Sigmoid colon (tissue), 7 donors: ENCODE results near the gene LRRFIP2. TPM values are rescaled to one million over a fixed set of nuclear protein-coding genes. Genes with fewer than 3 reads are reported as not detected.

Source experiments
- DNase-seq: peaks from one replicate; pipeline ENCODE4 v3.0.0-alpha.2; 2019
- H3K27ac ChIP-seq, 4 donors: fragments of 200-600 bp; sonication (generic); one replicate each; pipeline ENCODE4 v1.5.1; 2016 to 2019; ENCODE audit warnings: mild to moderate bottlenecking in 1 of 4
- H3K27me3 ChIP-seq, 3 donors: fragments of 200-600 bp; sonication (generic); one replicate each; pipeline ENCODE4 v1.5.1; 2019; ENCODE audit warnings: mild to moderate bottlenecking in 1 of 3
- H3K36me3 ChIP-seq, 4 donors: fragments of 200-600 bp; sonication (generic); one replicate each; pipeline ENCODE4 v1.5.1; 2016 to 2019
- H3K4me1 ChIP-seq, 4 donors: fragments of 200-600 bp; sonication (generic); one replicate each; pipeline ENCODE4 v1.5.1; 2017 to 2019
- H3K4me3 ChIP-seq, 4 donors: fragments of 200-600 bp; sonication (generic); one replicate each; pipeline ENCODE4 v1.5.1; 2017 to 2019; ENCODE audit warnings: mild to moderate bottlenecking in 2 of 4, moderate library complexity in 1 of 4
- H3K9me3 ChIP-seq, 4 donors: fragments of 200-600 bp in 3 of 4; sonication (generic) in 3 of 4; one replicate each; pipeline versions ENCODE4 v1.5.1 to v1.6.1; 2013 to 2019
- CTCF ChIP-seq, 4 experiments: fragments of 450-650 bp in 3 of 4; fragments of 200-600 bp in 1 of 4; IDR thresholded peaks; one replicate each; pipeline ENCODE4 v1.5.1; 2016 to 2019; ENCODE audit warnings: antibody characterized with exemption in 4 of 4, mild to moderate bottlenecking in 3 of 4, moderate library complexity in 2 of 4
- EP300 ChIP-seq, 4 donors: sonication (generic); formaldehyde crosslinking; IDR thresholded peaks; one replicate each; pipeline ENCODE4 v1.6.1; 2017; ENCODE audit warnings: antibody characterized with exemption in 4 of 4
- POLR2A ChIP-seq, 2 donors: fragments of 450-650 bp; IDR thresholded peaks; one replicate each; pipeline ENCODE4 v1.6.1; 2016; ENCODE audit warnings: antibody characterized with exemption in 2 of 2, mild to moderate bottlenecking in 2 of 2, moderate library complexity in 2 of 2
- POLR2AphosphoS5 ChIP-seq, 4 donors: sonication (generic); formaldehyde crosslinking; IDR thresholded peaks; one replicate each; pipeline ENCODE4 v1.6.1; 2017; ENCODE audit warnings: antibody characterized with exemption in 4 of 4
- WGBS, 2 donors: extraction: QIAGEN DNeasy Blood & Tissue Kit; methylation state at CpG; one replicate each; pipeline ENCODE4 v1.1.7; 2013; 5-methylcytosine and 5-hydroxymethylcytosine counted together
- intact Hi-C: fragments of 100-400 bp; cut with DNase I; formaldehyde crosslinking; loops from one replicate; pipeline ENCODE4 v1.15.1; 2023
- polyA plus RNA-seq, 3 donors: library from polyadenylated mRNA; stranded (reverse); fragments of 200-250 nt; gene quantifications; one replicate each; pipeline ENCODE4 v1.2.3, GENCODE V29; 2013
- small RNA-seq, 3 donors: library from RNA; depleted of rRNA; stranded (forward); fragments of <200 nt; gene quantifications; one replicate each; pipeline ENCODE3, GENCODE V24; 2016
- total RNA-seq, 4 donors: library from RNA; depleted of rRNA; stranded (reverse); fragments of >200 nt; gene quantifications; one replicate each; pipeline ENCODE4 v1.1.0, GENCODE V29; 2016
- donor health status: healthy with polysubstance abuse.
- donor health status: Bipolar disorder and iron deficiency.
- donor health status: healthy.

The LRRFIP2 gene
- total and polyA plus RNA-seq, 7 donors: 47.2 to 91.8 (median 60.1) TPM

DNA sequence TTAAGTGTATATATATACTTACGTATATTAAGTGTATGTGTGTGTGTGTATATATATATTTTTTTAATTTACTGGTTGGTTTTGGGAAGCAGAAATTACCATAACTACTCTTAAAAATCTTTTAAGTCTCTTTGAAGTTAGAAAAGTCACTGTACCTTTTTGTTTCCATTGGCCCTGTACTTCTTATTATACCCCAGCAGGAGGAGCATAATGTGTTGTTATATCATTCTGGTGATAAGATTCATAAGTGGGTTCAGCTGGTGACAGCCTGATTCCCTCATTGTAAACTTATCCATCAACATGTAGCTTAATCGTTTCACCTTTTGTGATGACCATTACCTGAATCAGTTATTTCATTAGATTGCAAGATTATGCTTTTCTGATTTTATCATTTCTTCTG is 150.3 kb downstream of the LRRFIP2 start:
- no peak overlapping the region for H3K4me3 ChIP-seq
- intact Hi-C loops: no loop called here
- 94 to 95% methylated on average over 2 of the region's 2 CpGs for WGBS, 2 donors
- TF ChIP-seq POLR2AphosphoS5 (IDR thresholded peaks at IDR 0.05) (no peak), EP300 (IDR thresholded peaks at IDR 0.05) (no peak), POLR2A (IDR thresholded peaks at IDR 0.05) (no peak), CTCF (IDR thresholded peaks at IDR 0.05) (peak in 2 of 4 experiments; percentile 33 to 35)
- no peaks in the 10 kb centered on the region for H3K9me3 ChIP-seq
- H3K27me3 ChIP-seq: no peaks in the 10 kb centered on the region
- H3K36me3 ChIP-seq: peaks cover 4 to 92% (median 46%) of the 10 kb centered on the region in 4 donors
- no peak overlapping the region for H3K27ac ChIP-seq
- H3K4me1 ChIP-seq: no peaks in the 10 kb centered on the region
- no peak for DNase-seq

- intact Hi-C loops: no loop called here
- no peak for DNase-seq
- TF ChIP-seq EP300 (IDR thresholded peaks at IDR 0.05): no peak
- no peak for TF ChIP-seq POLR2AphosphoS5 (IDR thresholded peaks at IDR 0.05)
- no peak for TF ChIP-seq CTCF (IDR thresholded peaks at IDR 0.05)
- TF ChIP-seq POLR2A (IDR thresholded peaks at IDR 0.05): no peak
- H3K36me3 ChIP-seq: peaks cover 12 to 97% (median 71%) of the 10 kb centered on the region in 4 donors
- 97 to 99% methylated on average over 3 of the region's 3 CpGs for WGBS, 2 donors
- H3K4me1 ChIP-seq: no peaks in the 10 kb centered on the region
- no peak overlapping the region for H3K27ac ChIP-seq
- H3K4me3 ChIP-seq: no peak overlapping the region
- no peaks in the 10 kb centered on the region for H3K27me3 ChIP-seq
- no peaks in the 10 kb centered on the region for H3K9me3 ChIP-seq
Observed at GRCh38 chr3:37017683-37018082, 156.7 kb downstream of the LRRFIP2 start.

- no peak overlapping the region for H3K4me3 ChIP-seq
- H3K4me1 ChIP-seq: no peaks in the 10 kb centered on the region
- TF ChIP-seq POLR2A (IDR thresholded peaks at IDR 0.05) (no peak), EP300 (IDR thresholded peaks at IDR 0.05) (no peak), POLR2AphosphoS5 (IDR thresholded peaks at IDR 0.05) (no peak), CTCF (IDR thresholded peaks at IDR 0.05) (no peak)
- DNase-seq: no peak
- 96 to 97% methylated on average over 8 of the region's 8 CpGs for WGBS, 2 donors
- intact Hi-C loops: no loop called here
- H3K27ac ChIP-seq: no peak overlapping the region
- H3K9me3 ChIP-seq: no peaks in the 10 kb centered on the region
- H3K27me3 ChIP-seq: no peaks in the 10 kb centered on the region
- peaks cover 16 to 97% (median 69%) of the 10 kb centered on the region in 4 donors for H3K36me3 ChIP-seq
Observed at GRCh38 chr3:37016903-37017302, 157.5 kb downstream of the LRRFIP2 start.

DNA sequence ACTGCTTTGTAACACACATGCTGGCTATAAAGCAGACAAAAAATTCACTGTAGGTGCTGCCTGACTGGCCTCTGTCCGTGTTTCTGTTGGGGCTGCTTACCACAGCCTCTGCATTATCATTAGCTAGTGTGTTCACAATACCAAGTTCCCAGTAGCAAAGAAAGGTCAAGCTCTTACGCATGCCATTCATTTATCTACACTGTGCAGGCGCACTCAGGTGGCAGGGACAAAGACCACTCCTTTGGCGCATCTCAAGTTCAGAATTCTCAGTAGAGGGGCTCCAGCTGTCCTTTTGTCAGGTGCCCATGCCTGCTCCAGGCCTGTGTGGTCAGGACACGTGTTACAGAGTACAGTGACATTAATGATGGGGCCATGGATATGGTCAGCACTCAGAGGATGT is 158.7 kb downstream of the LRRFIP2 start:
- TF ChIP-seq POLR2AphosphoS5 (IDR thresholded peaks at IDR 0.05): no peak
- TF ChIP-seq EP300 (IDR thresholded peaks at IDR 0.05): no peak
- TF ChIP-seq POLR2A (IDR thresholded peaks at IDR 0.05): no peak
- no peak for TF ChIP-seq CTCF (IDR thresholded peaks at IDR 0.05)
- no peak for DNase-seq
- Histone ChIP-seq H3K4me1 (no peaks in the 10 kb centered on the region), H3K9me3 (no peaks in the 10 kb centered on the region), H3K4me3 (no peak overlapping the region), H3K27me3 (no peaks in the 10 kb centered on the region), H3K27ac (no peak overlapping the region), H3K36me3 (peaks cover 18 to 97% (median 66%) of the 10 kb centered on the region in 4 donors)
- intact Hi-C loops: no loop called here
- WGBS, 2 donors: 96 to 97% methylated on average over 5 of the region's 5 CpGs

GRCh38 chr3:37014620-37015019 is 159.8 kb downstream of the LRRFIP2 start:
- DNase-seq: no peak
- TF ChIP-seq POLR2AphosphoS5 (IDR thresholded peaks at IDR 0.05): no peak
- no peak for TF ChIP-seq POLR2A (IDR thresholded peaks at IDR 0.05)
- Histone ChIP-seq H3K4me3 (no peak overlapping the region), H3K9me3 (no peaks in the 10 kb centered on the region), H3K36me3 (peaks cover 17 to 93% (median 60%) of the 10 kb centered on the region in 4 donors), H3K4me1 (no peaks in the 10 kb centered on the region), H3K27me3 (no peaks in the 10 kb centered on the region), H3K27ac (no peak overlapping the region)
- 81 to 95% methylated on average over 2 of the region's 2 CpGs for WGBS, 2 donors
- intact Hi-C loops: no loop called here

Small RNAs within 50 kb of the gene (small RNA-seq; reads per million reads assigned to genes)
- gene RF00019 (0 reads per million in 3 donors), gene RNU6-1301P (0 reads per million in 3 donors)

Other genes starting within 250 kb of the LRRFIP2 start
- gene TRANK1, start 229.5 kb downstream of the LRRFIP2 start, total RNA-seq: 10 to 100 TPM in 3 of 4 donors, 1 to 10 TPM in 1; 8.6 to 26.3 (median 16.9) TPM
- 10 to 100 TPM; 12.6 to 36.4 (median 26.1) TPM for gene TRANK1, start 229.5 kb downstream of the LRRFIP2 start, polyA plus RNA-seq
- gene EPM2AIP1, start 181.5 kb downstream of the LRRFIP2 start, total RNA-seq: 10 to 100 TPM; 11.8 to 18.9 (median 14.0) TPM
- gene EPM2AIP1, start 181.5 kb downstream of the LRRFIP2 start, polyA plus RNA-seq: 1 to 10 TPM; 1.2 to 6.0 (median 5.2) TPM
- gene MLH1, start 181.1 kb downstream of the LRRFIP2 start, total RNA-seq: 10 to 100 TPM; 27.2 to 60.3 (median 36.5) TPM
- gene MLH1, start 181.1 kb downstream of the LRRFIP2 start, polyA plus RNA-seq: 10 to 100 TPM in 2 of 3 donors, 1 to 10 TPM in 1; 9.0 to 20.8 (median 14.3) TPM
- gene GOLGA4, start 68.7 kb upstream of the LRRFIP2 start, total RNA-seq: 10 to 100 TPM; 73.7 to 84.5 (median 80.0) TPM
- 10 to 100 TPM; 31.8 to 55.5 (median 41.4) TPM for gene GOLGA4, start 68.7 kb upstream of the LRRFIP2 start, polyA plus RNA-seq